Glomerular visceral epithelial cell (primary cell): ENCODE measurements around the gene TMEM143.
"Not testable (repeated sequence)": the region's sequence is repeated elsewhere in the genome, so short reads cannot be mapped to it uniquely, and the experiment has no call there.

Experiments used
- DNase-seq: peaks from one replicate; pipeline ENCODE4 v3.0.0-alpha.2; 2016; ENCODE audit errors: extremely low spot score

The TMEM143 gene

GRCh38 chr19:48363810-48364597 is at the start of gene TMEM143, which contains the start of gene SYNGR4:
TMEM143 (minus strand) TSS chr19:48363940; CDS start chr19:48363920, 20 bp downstream.
SYNGR4 (plus strand) TSS chr19:48364367; CDS start chr19:48365843, 1,476 bp downstream.
- peak; percentile 100 for DNase-seq

- DNase-seq, result no peak
Measured at GRCh38 chr19:48405850-48406249, 42.1 kb upstream of the TMEM143 start.

GRCh38 chr19:48405010-48405659 is 41.4 kb upstream of the TMEM143 start:
- DNase-seq, result no peak

GRCh38 chr19:48403606-48404005 is 39.9 kb upstream of the TMEM143 start:
- DNase-seq, result peak; percentile 55

GRCh38 chr19:48401287-48401686 is 37.5 kb upstream of the TMEM143 start:
- no peak for DNase-seq

- DNase-seq, result peak; percentile 62
Measured at GRCh38 chr19:48400018-48400742, 36.4 kb upstream of the TMEM143 start.

GRCh38 chr19:48398375-48399235 is 34.9 kb upstream of the TMEM143 start:
- DNase-seq, result peak; percentile 82

GRCh38 chr19:48398102-48398374 is 34.3 kb upstream of the TMEM143 start:
- DNase-seq, result no peak

- no peak for DNase-seq
Measured at GRCh38 chr19:48397263-48398101, 33.7 kb upstream of the TMEM143 start.

- DNase-seq, result no peak
Measured at GRCh38 chr19:48396824-48397176, 33.1 kb upstream of the TMEM143 start.

- no peak for DNase-seq
Measured at GRCh38 chr19:48396016-48396823, 32.5 kb upstream of the TMEM143 start.

- DNase-seq, result no peak
Measured at GRCh38 chr19:48395499-48395898, 31.8 kb upstream of the TMEM143 start.

- no peak for DNase-seq
Measured at GRCh38 chr19:48395170-48395455, 31.4 kb upstream of the TMEM143 start.

GRCh38 chr19:48394331-48395169 is 30.8 kb upstream of the TMEM143 start:
- peak; percentile 27 for DNase-seq

GRCh38 chr19:48393559-48394330 is 30.0 kb upstream of the TMEM143 start, which contains the start of gene GRIN2D:
GRIN2D (plus strand) TSS chr19:48393668; CDS start chr19:48398393, 4,725 bp downstream.
- peak; percentile 37 for DNase-seq

GRCh38 chr19:48392860-48393558 is 29.3 kb upstream of the TMEM143 start:
- DNase-seq, result no peak

- not testable (repeated sequence) for DNase-seq
Measured at GRCh38 chr19:48392006-48392344, 28.2 kb upstream of the TMEM143 start.
